ENCODE data around the gene MLN. TPM values are rescaled to one million over a fixed set of nuclear protein-coding genes. Genes with fewer than 3 reads are reported as not detected.

The MLN gene
- total and polyA plus RNA-seq, 2 of the 4 experiments (the other 2 are of a cell fraction): not detected

DNA sequence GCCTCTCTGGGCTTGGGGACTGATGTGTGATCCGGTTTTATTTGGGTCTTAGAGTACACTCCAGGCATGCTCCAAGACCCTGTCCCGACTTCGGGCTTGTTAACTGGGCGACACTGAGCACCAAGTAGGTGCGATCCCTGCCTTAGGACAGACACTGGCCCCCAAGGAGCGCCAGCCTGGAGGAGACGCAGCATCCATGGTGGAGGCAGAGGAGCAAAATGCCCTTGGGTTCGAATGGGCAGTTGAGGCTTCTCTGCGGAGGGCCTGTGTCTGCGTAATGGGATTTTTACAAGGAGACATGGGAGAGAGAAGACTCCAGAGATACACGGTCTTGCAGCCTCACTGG, 14.3 kb downstream of the MLN start:
- Histone ChIP-seq H2AFZ (replicated peaks; ENCODE audit: low read length, poor library complexity) (peak overlapping the region; percentile 86), H3K36me3 (ENCODE audit: control insufficient read depth, insufficient read depth, low read length) (peaks cover 9% of the 10 kb centered on the region), H4K91ac (ENCODE audit: insufficient read depth, low read depth, low read length) (peak overlapping the region; percentile 65), H2BK5ac (ENCODE audit: low read depth, low read length, poor library complexity, severe bottlenecking) (peak overlapping the region; percentile 37), H3K14ac (replicated peaks; ENCODE audit: low read depth, low read length) (peak overlapping the region; percentile 74), H3K79me1 (ENCODE audit: low read depth in 1 of 2, low read length in 2 of 2) (peaks cover 25 to 45% of the 10 kb centered on the region in 2 experiments; a peak in 3 of 4 replicates), H3K4me2 (ENCODE audit: low read depth, low read length) (peak overlapping the region; percentile 76), H3K4ac (ENCODE audit: low read depth, low read length) (peak overlapping the region; percentile 78), H2BK20ac (ENCODE audit: low read depth, low read length) (peak overlapping the region; percentile 79), H3K4me3 (ENCODE audit: insufficient read depth, low read depth, low read length) (peak overlapping the region; percentile 32), H3K27ac (ENCODE audit: insufficient read depth, low read length) (peak overlapping the region; percentile 47; the same call in 1 of the 2 replicates), H3K23ac (ENCODE audit: low read depth, low read length) (peak overlapping the region; percentile 14; the same call in 1 of the 2 replicates), H3K9me3 (ENCODE audit: control insufficient read depth, insufficient read depth, low read length) (no peaks in the 10 kb centered on the region), H4K8ac (ENCODE audit: low read depth in 2 of 2, low read length in 2 of 2) (peak overlapping the region; percentile 93 to 95), H3K9ac (ENCODE audit: low read depth, low read length) (no peak overlapping the region), H2BK15ac (ENCODE audit: low read depth, low read length) (peak overlapping the region; percentile 97; the same call in 2 of the 3 replicates), H3K9me1 (ENCODE audit: insufficient read depth, low read length) (peaks cover 14% of the 10 kb centered on the region; the same call in 1 of the 2 replicates), H4K20me1 (ENCODE audit: insufficient read depth, low read length) (peaks cover 29% of the 10 kb centered on the region), H2AK9ac (replicated peaks; ENCODE audit: low read depth, low read length, poor library complexity) (peak overlapping the region; percentile 90), H3K27me3 (ENCODE audit: control insufficient read depth, insufficient read depth, low read length) (peaks cover 6% of the 10 kb centered on the region), H2AK5ac (ENCODE audit: low read depth, low read length) (peak overlapping the region; percentile 93), H3K56ac (ENCODE audit: extremely low read depth, insufficient read depth, low read length) (no peak overlapping the region), H4K5ac (ENCODE audit: low read depth, low read length) (peak overlapping the region; percentile 97), H3K4me1 (ENCODE audit: control insufficient read depth, insufficient read depth, low read length) (peaks cover 13% of the 10 kb centered on the region), H2BK120ac (ENCODE audit: low read depth, low read length) (peak overlapping the region; percentile 35), H3K18ac (ENCODE audit: low read depth, low read length) (peak overlapping the region; percentile 68)
- intact Hi-C loops (cut with micrococcal nuclease) (loop anchor here (2.0 to 5.0 kb wide), 3 partner anchors 17 to 238 kb away; no protein-coding TSS in a partner anchor), in situ Hi-C loops (cut with MboI; ENCODE audit: low sequenced_read_pairs) (no loop called here), dilution Hi-C loops (cut with HindIII; ENCODE audit: low sequenced_read_pairs, unreplicated experiment) (no loop called here)
- CTCF ChIA-PET: no interaction called here
- DNase-seq: no peak
- no peak for TF ChIP-seq RAD21 (IDR thresholded peaks at IDR 0.05; ENCODE audit: low read length)
- 85% methylated on average over 4 of the region's 11 CpGs; no CpG with 5 or more reads in 1 of the 2 experiments for WGBS, 2 experiments (ENCODE audit: extremely low coverage in 2 of 2, insufficient read length in 1 of 2)
- POLR2A ChIA-PET (ENCODE audit: unreplicated experiment): no interaction called here
- ATAC-seq (ENCODE audit: low read depth): no peak
- BruUV-seq (replicated peaks): no TSS peak
